Common myeloid progenitor, CD34-positive (primary cell): ENCODE measurements around the gene NLRP1.
A peak's percentile ranks its signal among the peaks of the same experiment; 100 is the strongest.

Experiments
- CTCF ChIA-PET: fragments of 350-600 bp; sonication (Branson Sonifier 250); formaldehyde crosslinking; loops from one replicate; lab custom pipeline; 2021; ENCODE audit warnings: antibody characterized with exemption; lab: Charles Lee
- POLR2A ChIA-PET: fragments of 350-600 bp; sonication (Branson Sonifier 250); formaldehyde crosslinking; loops from one replicate; lab custom pipeline; 2021; ENCODE audit warnings: antibody characterized with exemption; lab: Charles Lee
- DNase-seq, 3 donors: peaks; one replicate each; pipeline versions ENCODE4 v3.0.0 to v3.0.0-alpha.2; 2013
- H3K27ac ChIP-seq, 2 experiments: 1 replicate in 1 of 2; 2 replicates in 1 of 2; pipeline ENCODE4 v1.7.0; 2013; ENCODE audit warnings: inconsistent platforms in 2 of 2, low read length in 2 of 2, mild to moderate bottlenecking in 2 of 2, low read depth in 1 of 2, moderate library complexity in 1 of 2; ENCODE audit not compliant: severe bottlenecking in 2 of 2, insufficient read depth in 1 of 2, poor library complexity in 1 of 2
- H3K27me3 ChIP-seq, 5 experiments: replicated peaks in 2 of 5; 1 replicate in 3 of 5; 2 replicates in 2 of 5; pipeline versions ENCODE4 v1.6.1 to v1.7.0; 2013; ENCODE audit warnings: low read length in 4 of 5, mild to moderate bottlenecking in 2 of 5, moderate library complexity in 2 of 5, inconsistent platforms in 1 of 5; ENCODE audit not compliant: insufficient read depth in 5 of 5, control insufficient read depth in 4 of 5
- H3K36me3 ChIP-seq, 4 experiments: 1 replicate in 2 of 4; 2 replicates in 2 of 4; pipeline versions ENCODE4 v1.6.1 to v1.7.0; 2013; ENCODE audit warnings: low read length in 3 of 4, control low read depth in 1 of 4, mild to moderate bottlenecking in 1 of 4; ENCODE audit not compliant: control insufficient read depth in 4 of 4, insufficient read depth in 4 of 4
- H3K4me1 ChIP-seq, 4 experiments: 1 replicate in 3 of 4; 2 replicates in 1 of 4; pipeline versions ENCODE4 v1.6.1 to v1.7.1; 2013; ENCODE audit warnings: low read length in 3 of 4, mild to moderate bottlenecking in 3 of 4, control low read depth in 1 of 4, inconsistent platforms in 1 of 4, moderate library complexity in 1 of 4; ENCODE audit not compliant: control insufficient read depth in 4 of 4, insufficient read depth in 4 of 4; ENCODE audit errors: control extremely low read depth in 1 of 4
- H3K4me3 ChIP-seq, 7 experiments: 1 replicate in 4 of 7; 2 replicates in 3 of 7; pipeline versions ENCODE4 v1.5.1 to v1.7.0; 2013; ENCODE audit warnings: mild to moderate bottlenecking in 7 of 7, low read length in 6 of 7, moderate library complexity in 6 of 7, inconsistent platforms in 2 of 7, low read depth in 2 of 7, control low read depth in 1 of 7; ENCODE audit not compliant: insufficient read depth in 4 of 7, control insufficient read depth in 1 of 7; ENCODE audit errors: extremely low read depth in 1 of 7
- H3K9me3 ChIP-seq, 5 experiments: 1 replicate in 4 of 5; 2 replicates in 1 of 5; pipeline versions ENCODE4 v1.6.1 to v1.7.1; 2013; ENCODE audit warnings: low read length in 4 of 5, mild to moderate bottlenecking in 2 of 5, inconsistent platforms in 1 of 5, low read depth in 1 of 5, moderate library complexity in 1 of 5; ENCODE audit not compliant: control insufficient read depth in 4 of 5, insufficient read depth in 2 of 5; ENCODE audit errors: control extremely low read depth in 1 of 5
- WGBS: methylation state at CpG from one replicate; pipeline ENCODE4 v1.1.5; 2013; ENCODE audit not compliant: insufficient coverage; 5-methylcytosine and 5-hydroxymethylcytosine counted together

Gene NLRP1

DNA sequence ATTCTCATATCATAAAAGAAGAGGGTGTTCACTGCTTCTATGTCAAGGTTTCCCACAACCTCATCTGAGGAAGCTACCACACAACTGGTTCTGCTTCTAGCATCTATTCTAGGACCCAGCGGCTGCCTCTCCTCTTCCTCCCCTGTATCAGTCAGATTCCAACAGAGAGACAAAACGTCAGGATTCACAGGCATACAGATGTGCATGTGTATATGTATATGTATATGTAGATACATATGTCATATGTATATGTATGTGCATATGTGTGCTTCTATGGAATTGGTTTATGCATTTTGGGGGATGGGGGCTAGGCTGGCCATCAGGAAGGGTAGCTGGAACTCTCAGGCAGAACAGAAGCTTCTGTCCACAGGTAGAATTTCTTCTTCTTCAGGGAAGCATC is 37.4 kb upstream of the NLRP1 start:
- ChIA-PET CTCF (no interaction called here), POLR2A (no interaction called here)
- Histone ChIP-seq H3K4me3 (no peak overlapping the region), H3K4me1 (no peaks in the 10 kb centered on the region), H3K36me3 (no peaks in the 10 kb centered on the region), H3K27ac (no peak overlapping the region), H3K9me3 (no peaks in the 10 kb centered on the region), H3K27me3 (peaks cover 0 to 32% (median 11%) of the 10 kb centered on the region in 5 experiments)
- WGBS = 100% methylated on average over 1 of the region's 2 CpGs
- DNase-seq = no peak

DNA sequence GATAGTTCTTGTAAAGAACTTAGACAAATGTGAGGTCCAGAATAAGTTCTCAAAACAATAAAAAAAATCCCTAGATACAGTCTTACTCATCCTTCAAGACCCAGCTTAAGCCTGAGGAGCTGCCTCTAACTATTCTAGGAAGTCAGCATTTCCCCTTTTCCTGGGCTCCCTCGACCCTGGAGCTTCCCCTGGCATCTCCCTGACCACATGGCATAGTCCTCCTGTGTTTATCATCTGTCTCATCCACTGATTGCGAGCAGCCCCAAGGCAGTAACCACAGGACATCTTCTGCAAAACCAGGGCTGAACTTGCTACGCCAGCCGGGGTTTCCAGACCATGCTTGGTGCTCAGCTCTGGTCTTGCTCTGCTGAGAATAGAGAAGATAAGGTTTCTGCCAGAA is 36.7 kb upstream of the NLRP1 start:
- CTCF ChIA-PET = no interaction called here
- Histone ChIP-seq H3K4me3 (no peak overlapping the region), H3K4me1 (no peaks in the 10 kb centered on the region), H3K27me3 (peaks cover 0 to 32% (median 11%) of the 10 kb centered on the region in 5 experiments), H3K36me3 (no peaks in the 10 kb centered on the region), H3K27ac (no peak overlapping the region), H3K9me3 (no peaks in the 10 kb centered on the region)
- no peak for DNase-seq
- POLR2A ChIA-PET = no interaction called here
- 62% methylated on average over 4 of the region's 4 CpGs for WGBS

DNA sequence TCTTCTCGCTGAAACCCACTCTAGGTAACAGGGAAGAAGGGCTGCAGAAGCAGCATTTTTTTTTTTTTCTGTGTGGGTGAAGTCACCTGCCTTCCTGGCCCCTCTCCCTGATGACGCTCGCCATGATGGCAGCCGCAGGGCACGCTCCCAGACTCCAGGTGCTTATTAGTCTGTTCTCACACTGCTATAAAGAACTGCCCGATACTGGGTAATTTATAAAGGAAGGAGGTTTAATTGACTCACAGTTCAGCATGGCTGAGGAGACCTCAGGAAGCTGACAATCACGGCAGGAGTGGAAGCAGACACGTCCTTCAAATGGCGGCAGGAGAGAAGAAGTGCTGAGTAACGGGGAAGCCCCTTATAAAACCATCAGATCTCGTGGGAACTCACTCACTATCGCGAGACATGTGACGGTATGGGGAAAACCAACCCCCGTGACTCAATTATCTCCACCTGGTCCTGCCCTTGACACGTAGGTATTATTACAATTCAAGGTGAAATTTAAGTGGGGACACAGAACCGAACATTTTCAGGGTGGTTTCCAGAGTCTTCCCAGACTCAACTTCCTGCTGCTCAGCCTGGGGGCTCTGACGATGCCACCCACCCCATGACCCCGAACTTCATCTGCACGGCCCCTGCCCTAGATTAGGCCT is 34.9 kb upstream of the NLRP1 start:
- peak overlapping the region in 1 of 2 experiments; percentile 46 for H3K27ac ChIP-seq
- H3K36me3 ChIP-seq = no peaks in the 10 kb centered on the region
- no peak overlapping the region for H3K4me3 ChIP-seq
- ChIA-PET CTCF (no interaction called here), POLR2A (no interaction called here)
- H3K4me1 ChIP-seq = no peaks in the 10 kb centered on the region
- H3K27me3 ChIP-seq = peaks cover 0 to 27% (median 11%) of the 10 kb centered on the region in 5 experiments
- no peaks in the 10 kb centered on the region for H3K9me3 ChIP-seq
- WGBS = 73% methylated on average over 14 of the region's 20 CpGs
- DNase-seq = peak in 2 of 3 donors; percentile 13 to 24

DNA sequence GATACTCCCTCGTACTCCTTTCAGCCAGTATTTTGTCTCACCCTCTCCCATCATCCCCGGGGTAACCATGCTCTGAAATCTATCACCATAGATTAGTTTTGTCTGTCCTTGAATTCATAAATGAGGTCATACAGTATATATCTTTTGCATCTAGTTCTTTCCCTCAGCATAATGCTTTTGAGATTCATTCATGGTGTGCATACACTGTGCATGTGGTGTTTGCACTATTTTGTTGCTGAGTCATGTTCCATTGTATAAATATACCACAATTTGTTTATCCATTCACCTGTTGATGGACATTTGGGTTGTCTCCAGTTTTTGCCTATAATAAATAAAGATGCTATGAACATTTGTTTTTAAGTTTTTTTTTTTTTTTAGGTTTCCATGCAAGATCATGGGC is 34.2 kb upstream of the NLRP1 start:
- H3K27ac ChIP-seq = peak overlapping the region in 1 of 2 experiments; percentile 46
- peaks cover 0 to 20% (median 11%) of the 10 kb centered on the region in 5 experiments for H3K27me3 ChIP-seq
- peak in 1 of 3 donors; percentile 3 for DNase-seq
- WGBS = 94% methylated on average over 2 of the region's 2 CpGs
- H3K9me3 ChIP-seq = no peaks in the 10 kb centered on the region
- CTCF ChIA-PET = no interaction called here
- no peaks in the 10 kb centered on the region for H3K4me1 ChIP-seq
- no peaks in the 10 kb centered on the region for H3K36me3 ChIP-seq
- POLR2A ChIA-PET = no interaction called here
- H3K4me3 ChIP-seq = no peak overlapping the region

- no CpG with 5 or more reads among the region's 2 CpGs for WGBS
- CTCF ChIA-PET = no interaction called here
- H3K36me3 ChIP-seq = no peaks in the 10 kb centered on the region
- no peak overlapping the region for H3K27ac ChIP-seq
- peaks cover 0 to 14% (median 8%) of the 10 kb centered on the region in 4 experiments for H3K4me1 ChIP-seq
- peaks cover 0 to 8% (median 4%) of the 10 kb centered on the region in 5 experiments for H3K27me3 ChIP-seq
- H3K4me3 ChIP-seq = no peak overlapping the region
- POLR2A ChIA-PET = no interaction called here
- no peak for DNase-seq
- H3K9me3 ChIP-seq = no peaks in the 10 kb centered on the region
Observed at GRCh38 chr17:5615476-5615875, 31.2 kb upstream of the NLRP1 start.

DNA sequence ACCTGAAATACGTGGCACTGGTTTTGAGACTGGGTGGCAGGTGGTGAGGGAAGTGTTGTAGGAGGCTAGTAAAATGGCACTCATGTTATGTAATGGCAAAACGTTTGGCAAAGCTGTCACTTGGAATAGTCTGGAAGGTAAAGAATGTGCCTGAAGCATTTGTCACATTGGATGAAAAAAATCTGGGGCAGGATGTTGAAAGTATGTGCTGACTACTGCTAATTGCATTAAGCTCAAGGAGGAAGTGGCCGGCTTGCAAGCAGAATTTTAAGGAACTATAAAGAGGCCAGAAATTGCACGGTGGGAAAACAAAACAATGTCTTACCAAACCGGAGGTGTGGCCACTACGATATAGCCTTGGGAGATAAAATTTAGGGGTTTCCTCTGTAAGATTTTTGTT is 26.6 kb upstream of the NLRP1 start:
- H3K36me3 ChIP-seq = no peaks in the 10 kb centered on the region
- H3K27ac ChIP-seq = no peak overlapping the region
- 19% methylated on average over 3 of the region's 6 CpGs for WGBS
- no peak overlapping the region for H3K4me3 ChIP-seq
- POLR2A ChIA-PET = no interaction called here
- no peaks in the 10 kb centered on the region for H3K27me3 ChIP-seq
- no peaks in the 10 kb centered on the region for H3K9me3 ChIP-seq
- DNase-seq = peak; percentile 33 to 85 (median 81)
- CTCF ChIA-PET = interaction anchor here (1.2 to 1.4 kb wide), 2 partner anchors 15 to 19 kb away, joined by 3 read pairs; no protein-coding TSS in a partner anchor
- peaks cover 0 to 15% (median 8%) of the 10 kb centered on the region in 4 experiments for H3K4me1 ChIP-seq

DNA sequence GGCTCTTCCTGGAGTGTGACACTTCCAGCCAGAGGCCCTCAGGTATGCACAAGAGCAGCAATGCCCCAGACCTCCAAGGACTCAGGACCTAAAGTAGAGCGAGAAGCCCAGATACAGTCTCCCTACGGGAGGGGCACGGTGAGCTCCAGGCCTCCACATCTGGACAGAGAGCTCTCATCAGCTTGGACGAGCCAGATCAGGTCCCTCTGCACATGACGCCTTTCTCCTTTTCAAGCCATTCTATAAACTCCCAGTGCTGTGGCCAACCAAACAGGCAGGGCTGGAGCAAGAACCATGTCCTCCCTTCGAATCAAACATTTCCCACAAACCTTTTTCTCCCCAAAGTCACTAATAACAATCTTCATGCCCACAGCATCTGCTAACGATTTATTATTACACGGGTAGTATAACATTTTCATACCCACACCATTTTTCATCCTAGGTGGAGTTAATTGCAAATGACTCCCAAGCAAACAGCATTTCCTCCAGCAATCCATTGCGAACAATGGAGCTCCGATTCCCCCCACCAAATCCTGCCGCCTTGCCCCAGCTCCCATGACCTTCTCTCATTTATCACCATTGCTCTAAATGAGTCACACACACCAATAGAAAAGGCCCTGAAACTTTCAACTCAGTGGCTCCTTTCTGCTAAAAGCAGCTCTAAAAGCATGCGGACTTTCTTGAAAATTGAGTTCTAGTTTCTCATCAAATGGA is 24.2 kb upstream of the NLRP1 start:
- Histone ChIP-seq H3K9me3 (no peaks in the 10 kb centered on the region), H3K4me3 (no peak overlapping the region), H3K27ac (no peak overlapping the region), H3K4me1 (peaks cover 0 to 15% (median 8%) of the 10 kb centered on the region in 4 experiments), H3K36me3 (no peaks in the 10 kb centered on the region), H3K27me3 (peaks cover 0 to 2% (median 0%) of the 10 kb centered on the region in 5 experiments)
- DNase-seq = no peak
- POLR2A ChIA-PET = no interaction called here
- CTCF ChIA-PET = interaction anchor here (2.2 kb wide), 1 partner anchor 16 kb away, joined by 7 read pairs; no protein-coding TSS in a partner anchor
- WGBS = 96% methylated on average over 12 of the region's 12 CpGs
